ENCODE measurements around the gene SPP1.

- TF ChIP-seq CTCF (IDR thresholded peaks at IDR 0.05 in 4 of 5, conservative IDR thresholded peaks at IDR 0.05 in 1 of 5) (no peak), POLR2A (IDR thresholded peaks at IDR 0.05) (no peak)
These were observed 52.4 kb downstream of the SPP1 start for GRCh38 chr4:88027611-88028608.

All from gastrocnemius medialis (tissue), 4 donors.